Measurements from ENCODE around the gene C4A.
"Not testable (repeated sequence)": the region's sequence is repeated elsewhere in the genome, so short reads cannot be mapped to it uniquely, and the experiment has no call there.

Gene C4A

GRCh38 chr6:31980998-31981397, 859 bp upstream of the C4A start:
- DNase-seq (ENCODE audit: low spot score), result not testable (repeated sequence)

GRCh38 chr6:31989363-31989762, 7.5 kb downstream of the C4A start:
- DNase-seq (ENCODE audit: low spot score), result not testable (repeated sequence)

DNA sequence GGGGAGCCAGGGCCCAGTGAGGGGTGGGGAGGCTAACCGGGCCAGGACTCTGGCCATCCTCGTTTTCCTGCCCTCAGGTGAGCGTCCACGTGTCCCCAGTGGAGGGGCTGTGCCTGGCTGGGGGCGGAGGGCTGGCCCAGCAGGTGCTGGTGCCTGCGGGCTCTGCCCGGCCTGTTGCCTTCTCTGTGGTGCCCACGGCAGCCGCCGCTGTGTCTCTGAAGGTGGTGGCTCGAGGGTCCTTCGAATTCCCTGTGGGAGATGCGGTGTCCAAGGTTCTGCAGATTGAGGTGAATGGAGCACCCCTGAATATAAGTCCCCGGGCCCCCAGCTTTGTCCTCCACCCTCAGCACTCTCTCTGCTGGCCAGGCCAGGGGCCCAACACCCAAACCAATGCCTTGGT, 12.6 kb downstream of the C4A start:
- not testable (repeated sequence) for DNase-seq (ENCODE audit: low spot score)

- DNase-seq (ENCODE audit: low spot score), result not testable (repeated sequence)
These were observed 14.5 kb downstream of the C4A start for GRCh38 chr6:31996385-31996784.

DNA sequence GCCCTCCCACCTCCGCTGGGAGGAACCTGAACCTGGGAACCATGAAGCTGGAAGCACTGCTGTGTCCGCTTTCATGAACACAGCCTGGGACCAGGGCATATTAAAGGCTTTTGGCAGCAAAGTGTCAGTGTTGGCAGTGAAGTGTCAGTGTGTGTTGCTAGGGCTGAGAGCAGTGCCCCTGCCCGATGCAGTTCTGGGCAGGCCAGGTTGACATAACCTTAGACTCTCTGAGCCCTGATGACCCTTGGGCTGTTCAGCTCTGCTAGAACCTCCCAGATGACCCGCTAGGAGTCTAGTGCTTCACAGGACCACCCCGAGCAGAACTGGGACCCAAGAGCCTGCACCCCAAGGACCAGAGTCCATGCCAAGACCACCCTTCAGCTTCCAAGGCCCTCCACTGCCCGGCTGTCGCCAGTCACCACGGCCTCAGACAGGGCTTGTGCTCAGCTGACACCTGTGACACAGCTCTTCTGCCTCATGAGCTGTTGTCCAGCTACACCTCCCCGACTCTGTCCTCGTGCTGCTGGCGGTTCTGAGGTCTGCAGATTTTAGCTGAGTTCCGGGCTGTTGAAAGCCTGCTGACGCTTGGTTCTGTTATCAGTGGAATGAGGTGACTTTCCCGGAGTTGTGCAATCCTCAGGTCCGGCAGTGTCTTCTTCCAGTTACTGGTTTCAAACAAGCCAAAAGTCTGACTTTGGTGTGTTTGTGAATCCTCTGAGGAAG, 20.9 kb downstream of the C4A start:
- not testable (repeated sequence) for DNase-seq (ENCODE audit: low spot score)

DNA sequence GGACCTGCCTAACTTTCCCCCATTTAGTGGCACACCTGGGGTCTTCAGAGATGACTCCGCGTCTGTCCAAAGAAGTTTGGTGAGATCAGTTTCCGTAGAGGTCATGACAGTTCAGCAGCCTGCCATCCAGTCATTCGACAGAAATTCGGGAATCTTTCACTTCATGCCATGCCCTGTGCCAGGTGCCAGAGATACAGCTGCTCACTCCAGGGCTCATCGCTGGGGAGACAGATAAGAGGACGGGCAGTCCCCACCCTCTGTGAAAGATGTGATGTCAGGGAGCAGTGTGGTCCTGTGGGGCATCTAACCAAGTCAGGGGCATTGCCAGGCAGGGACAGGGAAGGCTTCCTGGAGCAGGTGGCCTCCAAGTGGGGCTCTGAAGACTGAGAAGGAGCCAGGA, 21.4 kb downstream of the C4A start:
- not testable (repeated sequence) for DNase-seq (ENCODE audit: low spot score)

GRCh38 chr6:32004393-32004792, 22.5 kb downstream of the C4A start:
- DNase-seq (ENCODE audit: low spot score), result not testable (repeated sequence)

- DNase-seq (ENCODE audit: low spot score), result not testable (repeated sequence)
These were observed 23.1 kb downstream of the C4A start for GRCh38 chr6:32004864-32005537.

DNA sequence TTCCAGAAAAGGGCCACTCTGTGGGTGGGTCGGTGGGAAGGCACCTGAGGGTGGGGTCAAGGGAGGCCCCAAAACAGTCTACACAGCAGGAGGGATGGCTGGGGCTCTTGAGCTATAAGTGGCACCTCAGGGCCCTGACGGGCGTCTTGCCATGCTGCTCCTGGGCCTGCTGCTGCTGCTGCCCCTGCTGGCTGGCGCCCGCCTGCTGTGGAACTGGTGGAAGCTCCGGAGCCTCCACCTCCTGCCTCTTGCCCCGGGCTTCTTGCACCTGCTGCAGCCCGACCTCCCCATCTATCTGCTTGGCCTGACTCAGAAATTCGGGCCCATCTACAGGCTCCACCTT, 23.7 kb downstream of the C4A start:
- DNase-seq (ENCODE audit: low spot score), result not testable (repeated sequence)

GRCh38 chr6:32005991-32006529, 24.2 kb downstream of the C4A start:
- not testable (repeated sequence) for DNase-seq (ENCODE audit: low spot score)

GRCh38 chr6:32007086-32007485, 25.2 kb downstream of the C4A start:
- not testable (repeated sequence) for DNase-seq (ENCODE audit: low spot score)

DNA sequence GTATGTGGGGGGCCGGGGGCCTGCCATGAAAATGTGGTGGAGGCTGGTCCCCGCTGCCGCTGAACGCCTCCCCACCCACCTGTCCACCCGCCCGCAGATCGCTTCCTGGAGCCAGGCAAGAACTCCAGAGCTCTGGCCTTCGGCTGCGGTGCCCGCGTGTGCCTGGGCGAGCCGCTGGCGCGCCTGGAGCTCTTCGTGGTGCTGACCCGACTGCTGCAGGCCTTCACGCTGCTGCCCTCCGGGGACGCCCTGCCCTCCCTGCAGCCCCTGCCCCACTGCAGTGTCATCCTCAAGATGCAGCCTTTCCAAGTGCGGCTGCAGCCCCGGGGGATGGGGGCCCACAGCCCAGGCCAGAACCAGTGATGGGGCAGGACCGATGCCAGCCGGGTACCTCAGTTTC, 26.2 kb downstream of the C4A start:
- DNase-seq (ENCODE audit: low spot score), result not testable (repeated sequence)

- not testable (repeated sequence) for DNase-seq (ENCODE audit: low spot score)
These were observed 26.8 kb downstream of the C4A start for GRCh38 chr6:32008616-32009015.

DNA sequence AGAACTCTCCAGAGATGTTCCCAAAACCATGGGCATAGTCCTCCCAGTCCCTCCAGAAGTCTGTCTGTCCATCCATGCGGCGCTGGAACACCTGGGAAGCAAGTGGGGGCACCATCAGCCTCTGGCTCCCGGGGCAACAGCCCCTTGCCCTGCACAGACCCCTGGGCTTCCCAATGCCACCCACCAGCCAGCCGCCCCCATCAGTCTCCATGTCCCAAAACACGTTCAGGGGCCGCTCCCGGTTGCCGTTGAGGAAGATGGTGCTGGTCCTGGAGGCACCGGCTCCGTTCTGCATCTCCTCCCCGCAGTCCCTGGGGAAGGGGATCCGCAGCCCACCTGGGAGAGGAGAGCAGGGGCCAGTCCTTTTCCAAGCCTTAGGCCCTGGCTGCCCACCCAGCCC, 27.7 kb downstream of the C4A start:
- not testable (repeated sequence) for DNase-seq (ENCODE audit: low spot score)

GRCh38 chr6:32010856-32011530, 29.1 kb downstream of the C4A start:
- not testable (repeated sequence) for DNase-seq (ENCODE audit: low spot score)

DNA sequence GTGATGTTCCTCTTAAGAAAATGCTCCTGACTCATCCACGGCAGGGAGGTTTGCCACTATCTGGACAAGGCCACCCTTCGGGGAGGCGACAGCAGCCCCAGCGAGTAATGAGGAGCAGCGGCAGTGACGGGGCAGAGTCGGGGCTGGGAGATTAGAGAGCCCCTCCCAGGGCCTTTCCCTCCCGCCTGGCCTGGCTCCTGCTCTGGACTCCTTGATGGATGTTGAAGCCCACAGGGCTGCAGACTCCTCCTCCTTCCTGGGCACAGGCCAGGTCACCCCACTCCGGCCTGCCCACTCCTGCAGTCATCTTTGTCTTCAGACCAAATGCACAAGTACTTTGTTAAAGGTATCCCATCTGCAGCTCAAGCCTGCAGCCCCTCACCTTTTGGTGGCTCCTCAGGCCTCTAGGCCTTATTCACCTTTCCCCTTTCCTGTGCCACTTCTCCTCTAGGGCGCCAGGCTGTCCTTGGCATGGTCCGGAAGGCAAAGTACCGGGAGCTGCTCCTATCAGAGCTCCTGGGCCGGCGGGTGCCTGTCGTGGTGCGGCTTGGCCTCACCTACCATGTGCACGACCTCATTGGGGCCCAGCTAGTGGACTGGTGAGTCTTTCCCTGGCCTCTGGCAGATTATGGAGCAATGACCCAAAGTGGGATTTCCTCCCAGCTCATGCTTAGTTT, 31.2 kb downstream of the C4A start:
- DNase-seq (ENCODE audit: low spot score), result not testable (repeated sequence)

DNA sequence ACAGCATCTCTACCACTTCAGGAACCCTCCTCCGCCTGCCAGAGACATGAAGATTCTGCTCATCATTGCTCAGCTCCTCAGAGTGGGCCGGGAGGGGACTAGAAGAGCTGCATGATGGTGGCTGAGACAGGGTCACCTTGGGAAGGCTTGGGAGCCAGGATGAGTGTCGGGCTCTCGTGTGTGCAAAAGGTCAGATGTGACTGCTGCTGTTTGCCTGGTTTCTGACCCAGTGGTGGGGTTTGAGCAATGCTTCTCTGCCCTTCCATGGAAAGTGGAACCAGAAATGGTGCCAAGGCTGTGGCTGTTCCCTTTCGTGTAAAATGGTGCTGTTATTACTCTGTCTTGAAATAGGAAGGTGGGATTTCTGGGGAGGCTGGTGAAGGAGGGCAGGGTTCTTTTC, 31.9 kb downstream of the C4A start:
- DNase-seq (ENCODE audit: low spot score), result not testable (repeated sequence)

DNA sequence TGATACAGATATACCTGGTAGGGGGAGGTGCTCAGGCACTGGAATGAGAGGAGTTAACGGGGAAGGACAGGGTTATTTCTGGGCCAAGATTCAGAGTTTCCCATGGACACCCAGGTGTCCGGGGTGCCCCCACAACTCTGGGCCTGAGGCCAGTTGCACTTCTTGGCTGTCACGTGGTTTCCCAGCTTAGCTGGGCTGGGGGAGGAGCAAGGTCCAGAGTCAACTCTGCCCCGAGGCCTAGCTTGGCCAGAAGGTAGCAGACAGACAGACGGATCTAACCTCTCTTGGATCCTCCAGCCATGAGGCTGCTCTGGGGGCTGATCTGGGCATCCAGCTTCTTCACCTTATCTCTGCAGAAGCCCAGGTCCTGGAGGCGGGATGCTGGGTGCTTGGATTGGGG, 32.7 kb downstream of the C4A start, which contains the start of gene C4B:
TSS of gene C4B (plus strand) at position 249 of the 400 bp plus-strand sequence. CDS start at position 300, 51 bp downstream.
- not testable (repeated sequence) for DNase-seq (ENCODE audit: low spot score)

DNA sequence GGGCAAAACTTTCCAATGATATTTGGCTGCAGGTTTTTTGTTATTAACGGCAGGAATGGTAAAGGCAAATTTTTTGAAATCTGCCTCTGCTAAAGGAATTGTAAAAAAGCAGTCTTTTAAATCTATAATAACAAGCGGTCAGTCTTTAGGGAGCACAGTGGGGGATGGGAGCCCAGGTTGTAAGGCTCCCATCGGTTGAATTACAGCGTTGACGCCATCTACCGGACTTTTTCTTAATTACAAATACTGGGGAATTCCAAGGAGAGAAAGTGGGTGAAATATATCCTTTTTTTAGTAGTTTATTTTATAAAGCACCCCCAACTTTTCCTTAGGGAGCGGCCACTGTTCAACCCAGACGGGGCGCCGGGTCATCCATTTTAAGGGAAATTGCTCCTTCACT, 40.2 kb downstream of the C4A start:
- not testable (repeated sequence) for DNase-seq (ENCODE audit: low spot score)

GRCh38 chr6:32028631-32029030, 46.8 kb downstream of the C4A start:
- DNase-seq (ENCODE audit: low spot score), result not testable (repeated sequence)

GRCh38 chr6:32029553-32029952, 47.7 kb downstream of the C4A start:
- DNase-seq (ENCODE audit: low spot score), result not testable (repeated sequence)
